NT2/D1 (cell line): ENCODE measurements around the gene ATP13A2.

ENCODE experiments used
- SUZ12 ChIP-seq: IDR thresholded peaks from 2 replicates; pipeline ENCODE4 v1.6.1; 2011; ENCODE audit not compliant: insufficient read length, insufficient read depth; ENCODE audit errors: extremely low read depth
- YY1 ChIP-seq: IDR thresholded peaks from 2 replicates; pipeline ENCODE4 v1.6.1; 2011; ENCODE audit not compliant: insufficient read length, insufficient read depth
- ZNF274 ChIP-seq: IDR thresholded peaks from 2 replicates; pipeline ENCODE4 v1.6.1; 2011; ENCODE audit warnings: mild to moderate bottlenecking, low read depth, low read length

DNA sequence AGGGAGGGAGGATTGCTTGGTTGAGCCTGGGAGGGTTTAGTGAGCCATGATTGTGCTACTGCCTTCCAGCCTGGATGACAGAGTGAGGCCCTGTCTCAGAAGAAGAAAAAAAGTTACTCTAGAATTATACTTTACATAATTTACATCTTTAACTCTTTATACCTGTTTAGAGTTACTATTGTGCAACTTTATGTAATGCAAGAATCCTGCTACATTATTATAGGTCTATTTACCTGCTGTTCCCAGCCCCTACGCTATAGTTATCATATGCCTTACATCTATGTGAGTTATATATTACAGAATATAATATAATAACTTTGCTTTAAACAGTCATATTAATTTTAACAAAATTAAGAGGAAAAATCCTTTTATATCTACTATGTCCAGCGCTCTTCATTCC lies 27.8 kb upstream of the ATP13A2 start:
- TF ChIP-seq ZNF274, result no peak
- no peak for TF ChIP-seq YY1
- no peak for TF ChIP-seq SUZ12
